ENCODE data around the gene TADA2B.
A peak's percentile ranks its signal among the peaks of the same experiment; 100 is the strongest.

Gene TADA2B

DNA sequence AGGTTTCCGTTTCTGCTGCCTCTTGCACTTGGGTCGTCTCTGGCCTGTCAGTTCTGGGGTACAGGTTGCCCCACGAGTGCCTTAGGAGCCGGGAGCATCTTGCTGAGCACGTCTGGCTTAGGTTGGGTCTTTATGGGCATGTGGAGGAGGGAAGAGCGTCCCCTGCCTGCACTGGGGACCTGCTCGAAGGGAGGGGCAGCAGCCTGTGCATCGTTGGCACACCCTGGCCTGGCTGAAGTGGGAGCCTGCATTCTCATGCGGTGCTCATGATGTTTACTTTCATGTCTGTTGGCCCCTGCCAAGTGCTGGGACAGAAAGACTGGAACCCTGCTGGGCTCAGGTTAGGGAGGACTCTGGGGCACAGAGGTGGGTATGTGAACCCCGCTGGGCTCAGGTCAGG, 23.8 kb upstream of the TADA2B start:
- no peak for FAIRE-seq

DNA sequence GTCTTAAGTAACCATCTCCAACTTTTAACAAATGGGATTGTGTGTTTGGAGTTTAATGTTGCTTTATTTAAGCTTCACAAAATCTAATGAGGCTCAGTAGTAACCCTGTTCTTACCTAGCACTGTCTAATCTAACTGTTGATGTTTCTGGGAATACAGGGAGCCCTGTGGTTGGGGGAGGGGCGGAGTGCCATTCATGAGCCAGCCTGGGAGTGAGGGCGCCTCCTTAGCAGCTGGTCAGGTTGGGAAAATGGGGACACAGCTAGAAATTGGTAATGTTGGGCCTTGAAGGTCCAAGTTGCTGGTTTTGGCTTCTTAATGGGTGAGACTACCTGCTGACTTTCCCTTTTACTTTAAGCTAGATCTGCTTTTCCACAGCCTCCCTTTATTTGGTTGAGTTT, 22.9 kb upstream of the TADA2B start:
- FAIRE-seq, result no peak

DNA sequence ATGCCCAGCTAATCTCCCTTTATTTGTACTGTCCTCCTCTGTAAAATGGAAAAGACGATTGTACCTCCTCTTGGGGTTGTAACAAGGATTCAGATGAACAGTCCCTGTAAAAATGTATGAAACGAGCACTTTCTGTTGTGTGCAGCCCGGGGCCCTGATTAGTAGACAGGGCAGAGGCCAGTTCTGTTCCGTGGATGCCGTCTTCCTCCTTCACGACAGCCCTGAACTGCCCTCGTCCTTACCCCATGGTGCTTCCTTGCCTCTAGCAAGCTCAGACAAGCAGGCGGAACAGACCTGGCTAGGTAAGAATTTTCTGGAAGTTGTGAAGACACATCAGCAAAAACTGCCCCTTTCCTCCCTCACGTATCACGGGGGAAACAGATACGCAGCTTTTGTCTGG, 22.3 kb upstream of the TADA2B start:
- no peak for FAIRE-seq

DNA sequence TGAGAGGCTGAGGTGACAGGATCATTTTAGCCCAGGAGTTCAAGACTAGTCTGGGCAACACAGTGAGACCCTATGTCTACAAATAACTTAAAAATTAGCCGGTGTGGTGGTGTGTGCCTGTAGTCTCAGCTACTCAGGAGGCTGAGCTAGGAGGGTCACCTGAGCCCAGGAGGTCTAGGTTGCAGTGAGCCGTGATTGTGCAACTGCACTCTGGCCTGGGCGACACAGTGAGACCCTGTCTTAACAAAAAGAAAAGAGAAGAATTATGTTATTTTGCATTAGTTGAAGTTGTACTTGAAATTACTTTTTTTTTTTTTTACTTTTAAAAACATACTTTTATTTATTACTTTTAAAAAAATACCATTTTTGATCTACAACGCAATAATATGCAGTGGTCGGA, 21.8 kb upstream of the TADA2B start:
- no peak for FAIRE-seq

DNA sequence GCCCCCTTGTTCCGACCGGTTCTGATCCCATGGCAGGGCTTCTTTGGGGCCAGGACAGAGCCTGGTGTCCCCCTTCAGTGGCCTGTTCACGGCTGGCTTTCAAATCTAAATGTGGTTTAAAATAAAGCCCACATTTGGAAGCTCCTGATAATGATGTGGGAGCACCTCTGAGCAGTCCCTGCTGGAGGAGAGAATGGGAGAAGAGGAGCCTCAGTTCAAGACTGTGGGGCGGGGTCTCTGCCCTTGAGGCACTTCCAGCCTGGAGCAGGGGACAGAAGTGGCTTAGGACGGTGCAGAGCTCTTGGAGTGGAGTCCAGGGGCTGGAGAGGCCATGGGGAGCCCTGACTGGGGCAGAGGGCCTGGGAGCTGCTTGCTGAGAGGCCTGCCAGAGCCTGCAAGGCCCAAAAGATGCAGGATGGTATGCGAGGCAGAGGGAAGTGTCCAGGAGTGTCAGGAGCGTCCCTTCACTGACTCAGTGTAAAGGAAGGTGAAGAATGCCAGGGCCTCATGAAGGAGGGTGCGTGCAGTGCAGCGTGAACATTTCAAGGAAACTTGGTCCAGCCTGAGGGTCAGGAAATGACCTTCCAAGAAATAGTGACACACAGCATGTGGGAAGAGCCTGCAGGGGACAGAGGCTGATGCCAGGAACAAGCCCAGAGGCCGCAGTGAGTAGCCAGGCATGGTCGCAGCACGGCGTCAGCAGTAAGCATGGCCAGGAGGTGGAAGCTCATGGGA, 21.1 kb upstream of the TADA2B start:
- FAIRE-seq, result no peak

DNA sequence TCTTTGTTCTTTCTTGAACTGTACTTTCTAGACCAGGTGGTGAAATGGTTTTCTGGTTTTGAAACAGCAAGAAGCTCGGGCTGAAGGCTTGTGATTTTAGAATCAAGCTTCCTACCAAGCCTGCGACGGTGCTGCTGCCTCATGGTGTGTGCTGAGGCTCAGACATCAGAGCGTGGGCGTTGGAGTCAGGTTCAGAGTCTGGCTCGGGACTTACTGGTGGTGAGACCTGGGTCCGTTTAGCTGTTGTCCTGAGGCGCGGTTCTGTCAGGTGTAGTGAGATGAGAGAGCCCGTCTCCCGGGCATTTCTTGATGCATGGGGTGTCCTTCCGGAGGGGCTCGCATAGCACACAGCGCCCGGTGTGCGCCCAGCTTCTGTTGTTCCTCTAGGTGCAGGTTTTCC, 19.7 kb upstream of the TADA2B start:
- no peak for FAIRE-seq

DNA sequence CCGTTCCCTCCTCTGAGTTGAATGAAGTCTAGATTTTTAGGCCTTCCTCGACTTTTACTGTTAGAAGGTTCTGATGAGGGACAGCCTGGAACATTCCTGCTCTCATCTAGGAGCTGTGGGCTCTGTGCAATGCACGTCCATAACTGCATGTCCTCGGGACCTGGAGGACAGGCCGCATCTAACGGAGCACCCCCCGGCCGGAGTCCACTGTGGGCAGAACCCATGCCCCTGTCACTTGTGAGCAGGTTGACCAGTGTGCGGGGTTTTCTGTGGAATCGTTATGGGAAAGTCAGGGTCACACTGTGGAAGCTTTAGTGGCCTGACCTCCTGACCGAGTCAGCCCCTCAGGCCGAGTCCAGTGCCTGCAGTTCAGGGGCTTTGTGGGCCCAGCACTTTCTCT, 19.3 kb upstream of the TADA2B start:
- no peak for FAIRE-seq

DNA sequence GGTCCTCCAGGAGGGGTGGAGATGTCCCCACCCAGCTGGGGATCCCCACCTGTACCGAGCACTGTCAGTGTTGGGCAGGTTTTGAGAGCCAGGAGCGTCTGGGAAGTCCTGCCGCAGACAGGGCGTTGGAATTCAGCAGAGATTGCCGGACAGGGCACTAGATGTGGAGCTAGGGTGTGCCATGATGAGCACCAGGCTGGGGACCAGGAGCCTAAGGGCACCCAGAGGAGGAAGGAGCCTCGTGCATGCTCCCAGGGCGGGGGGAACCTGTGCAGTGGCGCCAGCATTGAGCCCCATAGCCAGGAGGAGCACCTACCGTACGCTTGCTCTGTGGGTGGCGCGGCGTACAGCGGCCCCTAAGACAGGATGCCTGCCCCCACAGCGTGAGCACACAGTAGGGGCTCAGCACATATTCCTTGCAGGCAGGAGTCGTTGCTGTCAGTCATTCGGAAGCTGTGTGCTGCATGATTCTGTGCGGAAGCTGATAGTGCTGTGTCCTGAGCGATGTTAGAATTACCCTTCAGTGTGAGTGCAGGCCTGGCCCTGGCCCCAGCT, 18.8 kb upstream of the TADA2B start:
- FAIRE-seq, result no peak

DNA sequence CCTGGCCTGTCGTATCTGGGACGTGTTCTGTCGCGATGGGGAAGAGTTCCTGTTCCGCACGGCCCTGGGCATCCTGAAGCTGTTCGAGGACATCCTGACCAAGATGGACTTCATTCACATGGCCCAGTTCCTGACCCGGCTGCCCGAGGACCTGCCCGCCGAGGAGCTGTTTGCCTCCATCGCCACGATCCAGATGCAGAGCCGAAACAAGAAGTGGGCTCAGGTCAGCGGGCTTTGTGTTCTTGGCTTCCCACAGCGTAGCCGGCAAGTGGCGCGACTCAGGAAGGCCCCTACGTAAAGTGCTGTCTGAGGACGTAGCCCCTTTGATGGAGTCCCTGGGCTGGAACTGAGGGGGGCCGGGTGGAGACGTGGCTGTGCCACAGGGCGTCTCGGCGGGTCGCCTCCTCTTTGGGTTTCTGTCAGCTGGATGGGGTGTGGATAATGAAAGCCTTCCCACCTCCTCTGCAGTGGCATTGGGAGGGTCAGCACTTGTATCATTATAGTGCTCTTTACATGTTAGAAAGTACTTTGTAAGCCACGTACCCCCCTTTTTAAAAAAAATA, 18.1 kb upstream of the TADA2B start:
- FAIRE-seq, result no peak

DNA sequence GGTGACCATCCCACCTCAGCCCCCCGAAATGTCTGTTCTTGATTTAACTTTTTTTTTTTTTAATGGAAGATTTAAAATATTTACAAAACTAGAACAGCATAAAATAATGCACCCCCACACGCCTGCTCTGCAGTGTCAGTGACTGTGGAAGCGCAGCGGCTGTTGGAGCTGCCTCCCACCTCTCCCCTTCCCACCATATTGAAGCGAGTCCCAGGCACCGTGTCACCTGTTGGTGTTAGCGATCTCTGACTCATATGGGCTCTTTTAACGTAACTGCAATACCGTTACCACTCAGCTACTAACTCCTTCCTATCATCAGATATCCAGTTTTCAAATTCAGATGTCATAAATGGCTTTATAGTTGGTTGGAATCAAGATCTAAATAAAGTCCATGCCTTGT, 17.1 kb upstream of the TADA2B start:
- FAIRE-seq, result no peak

DNA sequence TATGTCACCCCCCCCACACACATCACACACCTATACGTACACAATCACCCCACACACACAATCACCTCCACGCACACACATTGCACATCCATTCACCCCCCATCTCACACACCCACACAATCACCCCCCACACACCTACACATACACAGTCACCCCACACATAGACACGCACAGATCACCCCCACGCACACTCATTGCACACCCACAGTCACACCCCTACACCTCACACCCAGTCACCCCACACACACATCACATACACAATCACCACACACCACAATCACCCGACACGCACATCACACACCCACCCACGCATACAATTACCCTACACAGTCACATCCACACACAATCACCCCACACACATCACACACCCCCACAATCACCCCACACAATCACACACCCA, 15.9 kb upstream of the TADA2B start:
- FAIRE-seq, result no peak

DNA sequence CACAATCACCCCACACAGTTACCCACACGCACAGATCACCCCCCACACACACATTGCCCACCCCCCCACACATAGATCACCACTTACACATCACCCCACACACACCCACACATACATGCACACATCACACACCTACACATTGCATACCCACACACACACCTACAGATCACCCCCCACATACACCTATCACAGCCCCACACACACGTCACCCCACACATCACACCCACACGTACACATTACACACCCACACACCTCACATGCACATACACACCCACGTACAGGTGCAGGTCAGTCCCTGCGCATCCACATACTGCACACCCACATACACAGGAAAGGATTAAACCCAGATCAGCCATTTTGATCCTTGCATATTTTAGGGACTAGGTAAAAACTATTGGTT, 15.3 kb upstream of the TADA2B start:
- FAIRE-seq, result no peak

DNA sequence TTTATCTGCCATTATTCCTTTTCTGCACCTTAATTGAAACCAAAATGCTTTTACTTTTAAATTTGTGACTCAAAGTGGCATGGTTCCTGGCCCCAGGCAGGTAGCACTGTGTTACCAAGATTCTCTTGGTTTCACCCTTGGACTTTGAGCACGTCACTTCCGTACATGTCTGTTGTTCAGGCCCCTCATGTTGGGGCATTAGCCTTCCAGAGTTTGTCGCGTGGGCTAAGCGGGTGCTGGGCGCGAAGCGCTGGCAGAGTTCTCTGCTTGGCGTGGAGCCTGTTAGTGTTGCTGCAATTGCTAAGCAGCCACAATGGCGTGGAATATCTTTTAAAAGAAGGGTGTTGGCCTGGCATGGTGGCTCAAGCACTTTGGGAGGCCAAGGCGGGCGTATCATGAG, 14.0 kb upstream of the TADA2B start:
- no peak for FAIRE-seq

DNA sequence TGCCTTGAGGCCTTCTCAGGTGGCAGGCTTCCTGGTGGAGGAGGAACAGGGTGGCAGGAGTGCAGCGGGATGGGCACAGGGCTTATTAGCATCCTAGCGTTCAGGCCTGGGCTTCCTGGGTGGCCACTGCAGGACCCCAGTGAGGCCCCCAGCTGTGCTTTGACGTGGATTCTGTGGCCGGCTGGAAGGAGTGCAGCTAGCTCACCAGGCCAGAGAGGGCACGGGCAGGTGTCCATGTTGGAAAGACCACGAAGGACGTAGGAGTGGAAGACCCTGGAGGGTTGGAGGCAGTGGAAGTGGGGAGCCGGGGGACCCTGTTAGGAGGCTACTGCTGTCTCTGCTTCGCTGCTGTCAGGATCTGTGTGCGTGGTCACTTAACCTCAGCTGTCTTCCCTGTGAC, 13.3 kb upstream of the TADA2B start:
- no peak for FAIRE-seq

DNA sequence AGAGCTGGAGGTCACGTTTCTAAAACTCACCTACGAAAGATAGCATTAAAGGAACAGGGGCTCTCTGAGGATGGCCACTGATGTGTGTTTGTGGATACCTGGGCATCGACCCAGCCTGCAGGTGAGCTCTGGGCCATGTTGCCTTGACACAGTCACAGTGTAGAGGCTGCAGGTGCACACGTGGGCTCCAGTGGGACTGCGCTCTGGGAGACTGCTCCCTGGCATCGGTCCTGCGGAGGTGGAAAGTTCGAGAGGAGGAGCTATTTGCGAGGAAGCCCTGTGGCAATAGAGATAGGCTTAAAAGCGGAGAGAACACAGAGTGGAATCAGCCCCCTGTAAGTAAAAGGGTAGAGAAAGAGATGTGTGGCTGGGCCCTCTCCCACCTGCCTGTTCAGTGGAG, 12.3 kb upstream of the TADA2B start:
- no peak for FAIRE-seq

DNA sequence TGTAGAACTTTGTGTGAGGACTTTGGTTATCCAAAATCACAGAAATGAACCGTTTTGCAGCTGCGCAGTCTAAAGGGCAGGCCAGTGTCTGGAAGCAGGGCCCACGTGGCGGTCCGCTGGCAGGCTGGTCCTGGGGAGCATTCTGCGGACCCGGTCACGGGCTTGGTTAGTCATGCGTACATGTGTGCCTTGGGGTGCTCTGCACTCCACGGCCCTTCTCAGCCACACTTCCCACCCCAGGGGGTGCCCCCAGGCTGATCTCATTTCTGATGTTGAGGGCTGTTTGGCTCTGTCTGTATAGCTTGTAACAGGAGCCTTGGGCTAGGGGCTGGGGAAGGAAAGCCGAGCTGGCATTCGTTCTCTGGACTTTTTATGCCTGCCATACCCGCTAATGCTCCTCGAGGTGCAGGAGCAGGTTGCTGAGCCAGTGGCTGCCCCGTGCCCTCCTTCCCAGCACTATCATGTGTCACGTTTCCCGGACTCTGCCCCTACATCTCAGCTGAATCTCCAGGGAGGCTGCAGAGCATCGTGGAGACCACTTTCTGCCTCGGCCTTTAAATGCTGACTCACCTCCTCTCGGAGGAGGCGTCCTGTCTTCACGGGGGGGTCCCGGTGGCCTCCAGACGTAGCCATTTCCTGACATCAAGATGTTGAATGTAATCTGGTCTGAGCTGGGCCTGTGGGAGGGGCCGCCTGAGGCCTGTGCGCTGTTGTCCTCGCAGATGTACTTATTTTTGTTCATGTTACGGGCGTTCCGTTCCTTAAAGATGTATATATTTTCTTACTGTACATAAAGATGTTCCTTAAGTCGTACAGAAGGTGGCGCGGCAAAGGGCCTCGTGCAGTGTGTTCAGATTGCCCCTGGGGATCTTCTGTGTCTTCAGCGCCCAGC, 11.4 kb upstream of the TADA2B start:
- FAIRE-seq, result no peak

DNA sequence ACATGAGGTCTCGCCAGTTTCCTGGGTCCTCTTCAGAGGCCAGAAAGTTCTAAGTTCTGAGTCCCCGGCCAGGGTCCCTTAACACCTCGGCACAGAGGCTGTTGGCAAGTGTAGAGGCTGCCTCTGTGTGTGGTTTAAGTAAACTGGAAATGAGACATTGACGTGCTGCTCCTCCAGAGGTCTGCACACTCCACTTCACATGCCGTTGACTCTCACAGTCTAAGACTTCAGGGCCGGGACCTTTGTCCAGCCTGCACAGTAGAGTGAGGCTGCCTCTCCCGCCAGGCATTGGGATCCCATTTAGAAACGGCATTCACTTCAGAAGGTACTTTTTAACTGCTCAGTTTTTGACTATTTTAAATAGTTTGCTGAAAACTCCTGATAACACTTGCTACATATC, 10.6 kb upstream of the TADA2B start:
- FAIRE-seq, result no peak

DNA sequence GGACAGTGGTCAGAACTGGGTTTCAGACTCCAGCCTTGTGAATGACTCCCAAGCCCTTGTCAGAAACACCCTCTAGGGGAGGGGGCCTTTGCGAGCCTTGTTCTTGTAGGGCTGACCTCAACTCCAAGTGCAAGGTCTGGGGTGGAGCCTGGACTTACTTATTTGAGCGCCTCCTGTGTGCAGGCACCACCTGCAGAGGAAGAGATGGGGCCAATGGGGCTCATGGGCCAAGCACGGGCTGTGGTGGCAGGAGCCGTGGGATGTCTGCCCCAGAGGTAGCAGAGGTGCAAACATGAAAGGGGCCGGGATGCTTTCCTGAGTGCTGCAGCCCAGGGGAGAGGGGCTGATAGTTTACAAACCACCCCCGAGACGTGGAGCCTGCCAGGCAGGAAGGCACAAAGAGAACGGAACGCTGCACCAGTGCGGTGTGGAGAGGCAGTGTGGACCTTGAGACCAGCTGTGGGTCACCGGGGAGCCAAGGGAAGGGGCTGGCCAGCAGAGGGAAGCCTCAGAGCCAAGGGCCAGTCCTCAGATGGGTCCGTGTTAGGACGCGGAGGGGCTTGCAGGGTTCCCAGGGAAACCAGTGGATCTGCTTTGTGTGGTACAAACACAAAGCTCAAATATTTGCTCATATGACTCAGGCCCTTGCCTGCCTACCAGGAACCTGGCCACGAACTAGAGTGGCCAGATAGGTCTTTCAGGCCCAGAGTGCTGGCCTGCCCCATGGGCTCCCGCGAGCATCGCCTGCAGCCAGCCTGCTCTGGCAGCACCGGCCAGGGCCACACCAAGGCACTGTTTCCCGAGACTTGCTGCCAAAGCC, 8.7 kb upstream of the TADA2B start:
- peak; percentile 76 for FAIRE-seq

DNA sequence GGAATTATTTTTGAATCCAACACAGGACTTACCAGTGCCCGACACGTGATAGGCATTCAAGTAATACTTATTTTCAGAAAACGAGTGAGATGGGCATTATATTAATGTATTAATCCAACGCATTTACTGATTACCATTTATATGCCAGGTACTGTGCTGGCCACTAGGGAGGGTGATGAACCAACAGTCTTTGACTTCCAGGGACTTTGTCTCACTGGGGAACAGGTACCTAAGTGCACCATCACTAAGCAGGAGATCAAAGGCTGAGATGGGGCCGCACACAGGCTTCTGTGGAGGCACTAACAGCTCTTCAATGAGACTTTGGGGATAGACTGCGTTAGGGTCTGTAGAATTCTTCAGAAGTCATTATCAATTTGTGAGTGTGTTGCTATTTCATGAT, 5.7 kb upstream of the TADA2B start:
- no peak for FAIRE-seq

DNA sequence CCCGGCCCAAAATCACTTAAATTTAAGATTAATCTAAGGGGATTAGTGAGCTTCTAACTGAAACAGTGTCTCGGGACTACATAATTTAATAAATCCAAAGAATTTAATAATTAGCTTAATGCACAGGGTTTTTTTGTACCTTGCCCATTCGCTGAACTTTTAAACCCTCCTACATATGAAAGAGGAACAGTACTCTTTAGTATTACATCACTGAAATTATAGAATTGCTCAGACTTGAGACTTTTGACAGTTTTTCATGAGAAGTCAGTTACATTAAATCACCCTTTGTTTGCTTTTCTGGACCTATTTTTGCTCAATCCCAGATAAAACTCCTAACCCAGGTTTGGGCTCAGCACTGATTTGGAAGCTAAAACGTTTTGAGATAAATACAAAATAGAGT, 2.4 kb upstream of the TADA2B start:
- no peak for FAIRE-seq

DNA sequence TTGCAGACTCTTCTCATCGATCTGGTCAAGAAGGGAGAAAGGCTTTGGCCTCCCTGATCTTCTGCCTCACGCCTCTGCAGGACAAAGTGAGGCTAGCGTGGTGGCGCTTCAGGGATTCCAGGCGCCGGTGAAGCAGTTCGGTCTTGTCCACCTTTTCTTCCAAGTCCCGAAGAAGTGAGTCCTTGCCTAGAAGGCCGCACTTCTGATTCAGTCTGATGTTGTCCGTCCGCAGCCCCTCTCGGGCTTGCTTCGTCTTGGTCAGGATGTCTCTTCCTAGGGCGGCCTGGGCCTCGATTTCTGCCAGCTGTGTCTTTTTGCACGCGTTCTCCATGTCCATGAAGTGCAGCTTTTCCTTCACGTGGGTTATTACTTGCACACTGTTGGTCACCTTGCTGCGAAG, 1.9 kb upstream of the TADA2B start:
- FAIRE-seq, result no peak

DNA sequence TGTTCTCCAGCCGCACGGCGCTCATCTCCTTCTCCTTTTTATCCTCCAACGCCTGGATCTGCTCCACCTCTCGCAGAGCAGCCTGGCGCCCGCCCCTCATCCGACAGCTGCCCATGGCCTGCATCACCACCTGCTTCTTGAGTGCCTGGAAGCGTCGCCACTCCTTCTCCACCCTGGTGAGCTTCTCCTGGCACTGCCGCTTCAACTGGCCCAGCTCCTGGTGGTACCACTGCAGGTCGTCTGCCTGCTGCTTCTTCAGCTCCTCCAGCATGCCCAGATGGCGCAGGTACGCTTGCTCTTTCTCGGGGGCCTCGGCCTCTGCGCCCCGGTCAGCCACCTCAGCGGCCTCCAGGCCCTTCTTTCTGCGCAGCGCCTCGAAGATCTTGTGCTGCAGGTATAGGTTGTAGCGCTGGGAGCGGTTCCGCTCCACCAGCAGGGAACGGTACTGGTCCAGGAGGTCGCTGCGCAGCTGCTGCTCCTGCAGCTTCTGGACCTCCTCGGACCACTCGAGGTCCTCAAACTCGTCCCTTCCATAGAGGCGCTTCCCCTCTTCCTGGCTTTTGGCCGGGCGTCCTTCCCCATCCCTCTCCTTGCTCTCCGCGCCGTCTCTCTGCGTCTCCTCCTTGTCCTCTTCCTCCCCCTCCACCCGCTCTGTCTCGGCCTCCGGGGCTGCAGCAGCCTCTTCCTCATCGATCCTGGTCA, 1.2 kb upstream of the TADA2B start:
- no peak for FAIRE-seq

Data from islet of Langerhans (tissue), 1 donor.